HL-60 (cell line): ENCODE results near the gene ASTN2.

Source experiments
- DNase-seq, 2 experiments: peaks; one replicate each; pipeline ENCODE4 v3.0.0-alpha.2; 2010 to 2020; ENCODE audit warnings: low read depth in 1 of 2, low spot score in 1 of 2
- H3K27ac ChIP-seq: fragments of 250-450 bp; sonication (Bioruptor Pico); replicated peaks from 2 replicates; pipeline ENCODE4 v1.5.1; 2020; ENCODE audit warnings: mild to moderate bottlenecking, moderate library complexity
- H3K27me3 ChIP-seq: fragments of 250-450 bp; sonication (Bioruptor Pico); 2 replicates; pipeline ENCODE4 v1.5.1; 2021; ENCODE audit warnings: mild to moderate bottlenecking, moderate library complexity; ENCODE audit not compliant: insufficient read depth, poor library complexity, severe bottlenecking
- H3K4me3 ChIP-seq: replicated peaks from 2 replicates; pipeline ENCODE4 v1.5.1; 2011; ENCODE audit warnings: mild to moderate bottlenecking, control low read depth, low read length; ENCODE audit not compliant: insufficient read depth
- CTCF ChIP-seq: IDR thresholded peaks from one replicate; pipeline ENCODE4 v1.5.1; 2011; ENCODE audit warnings: low read length, control low read depth, inconsistent platforms; ENCODE audit not compliant: insufficient read depth
- GABPA ChIP-seq: IDR thresholded peaks from 2 replicates; pipeline ENCODE4 v1.6.1; 2012; ENCODE audit warnings: low read depth
- POLR2AphosphoS5 ChIP-seq: IDR thresholded peaks from 2 replicates; pipeline ENCODE4 v1.6.1; 2012; ENCODE audit warnings: low read depth
- SPI1 ChIP-seq: IDR thresholded peaks from 2 replicates; pipeline ENCODE4 v1.6.1; 2012; ENCODE audit warnings: low read depth, mild to moderate bottlenecking, borderline replicate concordance
- TF ChIP-seq, protein P1 (sequence below): IDR thresholded peaks from 2 replicates; pipeline ENCODE4 v1.6.1; 2012; ENCODE audit warnings: low read depth; ENCODE audit not compliant: insufficient replicate concordance

ASTN2 gene

DNA sequence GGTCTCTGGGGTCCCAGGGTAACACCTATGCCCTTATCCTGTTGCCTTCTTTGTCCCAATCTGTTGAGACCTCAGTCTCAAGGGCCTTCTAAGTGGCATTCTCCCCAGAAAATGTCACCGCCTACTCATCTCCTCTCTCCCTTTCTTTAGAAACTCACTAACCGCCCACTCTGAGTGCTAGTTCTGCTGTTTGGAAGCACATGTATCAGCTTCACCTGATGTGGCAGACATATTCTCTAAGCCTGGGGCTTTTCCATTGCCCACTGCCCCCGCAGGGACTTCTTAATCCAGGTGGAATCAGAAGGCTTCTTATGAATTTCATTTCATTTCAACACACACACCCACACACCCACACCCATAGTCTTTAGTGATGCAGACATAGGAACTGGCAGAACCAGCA lies 165.1 kb downstream of the ASTN2 start:
- TF ChIP-seq CTCF (no peak), GABPA (no peak)
- DNase-seq: no peak
- Histone ChIP-seq H3K27ac (no peak overlapping the region), H3K27me3 (no peaks in the 10 kb centered on the region), H3K4me3 (no peak overlapping the region)

- TF ChIP-seq SPI1 (no peak), CTCF (peak; percentile 19)
- DNase-seq: no peak
- H3K27ac ChIP-seq: no peak overlapping the region
- no peaks in the 10 kb centered on the region for H3K27me3 ChIP-seq
- H3K4me3 ChIP-seq: no peak overlapping the region
These were observed 167.6 kb downstream of the ASTN2 start for GRCh38 chr9:117247266-117247665.

GRCh38 chr9:117245175-117245829 lies 169.6 kb downstream of the ASTN2 start:
- Histone ChIP-seq H3K4me3 (no peak overlapping the region), H3K27me3 (no peaks in the 10 kb centered on the region), H3K27ac (no peak overlapping the region)
- no peak for TF ChIP-seq SPI1
- no peak for TF ChIP-seq POLR2AphosphoS5
- TF ChIP-seq, protein P1, sequence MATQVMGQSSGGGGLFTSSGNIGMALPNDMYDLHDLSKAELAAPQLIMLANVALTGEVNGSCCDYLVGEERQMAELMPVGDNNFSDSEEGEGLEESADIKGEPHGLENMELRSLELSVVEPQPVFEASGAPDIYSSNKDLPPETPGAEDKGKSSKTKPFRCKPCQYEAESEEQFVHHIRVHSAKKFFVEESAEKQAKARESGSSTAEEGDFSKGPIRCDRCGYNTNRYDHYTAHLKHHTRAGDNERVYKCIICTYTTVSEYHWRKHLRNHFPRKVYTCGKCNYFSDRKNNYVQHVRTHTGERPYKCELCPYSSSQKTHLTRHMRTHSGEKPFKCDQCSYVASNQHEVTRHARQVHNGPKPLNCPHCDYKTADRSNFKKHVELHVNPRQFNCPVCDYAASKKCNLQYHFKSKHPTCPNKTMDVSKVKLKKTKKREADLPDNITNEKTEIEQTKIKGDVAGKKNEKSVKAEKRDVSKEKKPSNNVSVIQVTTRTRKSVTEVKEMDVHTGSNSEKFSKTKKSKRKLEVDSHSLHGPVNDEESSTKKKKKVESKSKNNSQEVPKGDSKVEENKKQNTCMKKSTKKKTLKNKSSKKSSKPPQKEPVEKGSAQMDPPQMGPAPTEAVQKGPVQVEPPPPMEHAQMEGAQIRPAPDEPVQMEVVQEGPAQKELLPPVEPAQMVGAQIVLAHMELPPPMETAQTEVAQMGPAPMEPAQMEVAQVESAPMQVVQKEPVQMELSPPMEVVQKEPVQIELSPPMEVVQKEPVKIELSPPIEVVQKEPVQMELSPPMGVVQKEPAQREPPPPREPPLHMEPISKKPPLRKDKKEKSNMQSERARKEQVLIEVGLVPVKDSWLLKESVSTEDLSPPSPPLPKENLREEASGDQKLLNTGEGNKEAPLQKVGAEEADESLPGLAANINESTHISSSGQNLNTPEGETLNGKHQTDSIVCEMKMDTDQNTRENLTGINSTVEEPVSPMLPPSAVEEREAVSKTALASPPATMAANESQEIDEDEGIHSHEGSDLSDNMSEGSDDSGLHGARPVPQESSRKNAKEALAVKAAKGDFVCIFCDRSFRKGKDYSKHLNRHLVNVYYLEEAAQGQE: no peak
- no peak for TF ChIP-seq GABPA
- no peak for TF ChIP-seq CTCF
- no peak for DNase-seq

- TF ChIP-seq CTCF (no peak), SPI1 (no peak), POLR2AphosphoS5 (no peak), GABPA (no peak)
- TF ChIP-seq, protein P1: no peak
- DNase-seq: no peak
- Histone ChIP-seq H3K4me3 (no peak overlapping the region), H3K27me3 (no peaks in the 10 kb centered on the region), H3K27ac (no peak overlapping the region)
These were observed 172.8 kb downstream of the ASTN2 start for GRCh38 chr9:117242082-117242481.
